Cardiac muscle cell (in vitro differentiated cells and primary cell): ENCODE measurements around the gene TARBP1. TPM values are rescaled to one million over a fixed set of nuclear protein-coding genes. Genes with fewer than 3 reads are reported as not detected.
A peak's percentile ranks its signal among the peaks of the same experiment; 100 is the strongest.

ENCODE experiments used
- DNase-seq, 2 donors: peaks; one replicate each; pipeline versions ENCODE4 v3.0.0 to v3.0.0-alpha.2; 2010 to 2017; ENCODE audit warnings: low read depth in 1 of 2, low spot score in 1 of 2
- H3K27ac ChIP-seq: fragments of 200-600 bp; sonication (generic); 2 replicates; pipeline ENCODE4 v1.5.1; 2016
- H3K27me3 ChIP-seq: fragments of 200-600 bp; sonication (generic); 2 replicates; pipeline ENCODE4 v1.6.0; 2016; ENCODE audit warnings: control low read depth
- H3K36me3 ChIP-seq: fragments of 200-600 bp; sonication (generic); 2 replicates; pipeline ENCODE4 v1.5.1; 2016; ENCODE audit warnings: control low read depth
- H3K4me1 ChIP-seq: fragments of 200-600 bp; sonication (generic); 2 replicates; pipeline ENCODE4 v1.8.1; 2017; ENCODE audit warnings: low read depth, mild to moderate bottlenecking, mixed run types
- H3K4me3 ChIP-seq: fragments of 200-600 bp; sonication (generic); 2 replicates; pipeline ENCODE4 v1.5.1; 2016; ENCODE audit warnings: mild to moderate bottlenecking
- H3K9me3 ChIP-seq: fragments of 200-600 bp; sonication (generic); 2 replicates; pipeline ENCODE4 v1.5.1; 2017; ENCODE audit warnings: low read depth, mild to moderate bottlenecking, control low read depth
- polyA plus RNA-seq: library from polyadenylated mRNA; unstranded; fragments of >200 nt; fragmentation: Nextera tagmentation; extraction: Ambion mirVana; gene quantifications from 2 replicates; pipeline ENCODE4 v1.2.1, GENCODE V29; 2016
- total RNA-seq: library from RNA; depleted of rRNA; stranded (reverse); fragments of >200 nt; gene quantifications from 2 replicates; pipeline ENCODE4 v1.2.3, GENCODE V29; 2016
- TF ChIP-seq, protein P1 (sequence below): IDR thresholded peaks from 2 replicates; pipeline ENCODE4 v1.5.1; 2012; ENCODE audit warnings: low read depth, mild to moderate bottlenecking, low read length

The TARBP1 gene
- total and polyA plus RNA-seq, 2 experiments from 2014 or later = 25.6 to 34.3 TPM

DNA sequence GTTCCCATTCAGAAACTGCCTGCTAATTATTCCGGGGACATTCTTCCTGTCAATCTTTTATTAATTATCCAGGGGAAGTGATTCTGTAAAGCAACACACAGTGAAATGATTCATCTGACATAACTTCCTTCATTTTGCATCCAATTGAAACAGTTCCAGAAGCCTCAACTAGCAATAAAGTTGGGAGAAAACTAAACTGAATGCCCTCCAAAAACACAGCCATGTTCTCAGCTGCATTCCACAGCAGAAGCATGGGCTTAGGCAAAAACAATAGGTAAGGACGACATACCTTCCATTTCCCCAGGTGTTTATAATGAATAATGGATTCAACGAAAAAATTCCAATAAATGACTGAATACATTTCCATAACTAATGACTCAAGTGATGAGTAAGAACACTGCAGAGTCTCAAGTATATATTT, 36.9 kb upstream of the TARBP1 start:
- TF ChIP-seq, protein P1, sequence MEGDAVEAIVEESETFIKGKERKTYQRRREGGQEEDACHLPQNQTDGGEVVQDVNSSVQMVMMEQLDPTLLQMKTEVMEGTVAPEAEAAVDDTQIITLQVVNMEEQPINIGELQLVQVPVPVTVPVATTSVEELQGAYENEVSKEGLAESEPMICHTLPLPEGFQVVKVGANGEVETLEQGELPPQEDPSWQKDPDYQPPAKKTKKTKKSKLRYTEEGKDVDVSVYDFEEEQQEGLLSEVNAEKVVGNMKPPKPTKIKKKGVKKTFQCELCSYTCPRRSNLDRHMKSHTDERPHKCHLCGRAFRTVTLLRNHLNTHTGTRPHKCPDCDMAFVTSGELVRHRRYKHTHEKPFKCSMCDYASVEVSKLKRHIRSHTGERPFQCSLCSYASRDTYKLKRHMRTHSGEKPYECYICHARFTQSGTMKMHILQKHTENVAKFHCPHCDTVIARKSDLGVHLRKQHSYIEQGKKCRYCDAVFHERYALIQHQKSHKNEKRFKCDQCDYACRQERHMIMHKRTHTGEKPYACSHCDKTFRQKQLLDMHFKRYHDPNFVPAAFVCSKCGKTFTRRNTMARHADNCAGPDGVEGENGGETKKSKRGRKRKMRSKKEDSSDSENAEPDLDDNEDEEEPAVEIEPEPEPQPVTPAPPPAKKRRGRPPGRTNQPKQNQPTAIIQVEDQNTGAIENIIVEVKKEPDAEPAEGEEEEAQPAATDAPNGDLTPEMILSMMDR = no peak
- no peaks in the 10 kb centered on the region for H3K36me3 ChIP-seq
- peak overlapping the region; percentile 38 for H3K27ac ChIP-seq
- H3K9me3 ChIP-seq = no peaks in the 10 kb centered on the region
- H3K4me3 ChIP-seq = no peak overlapping the region
- DNase-seq = peak in 1 of 2 donors; percentile 58
- H3K4me1 ChIP-seq = peaks cover 7% of the 10 kb centered on the region
- no peaks in the 10 kb centered on the region for H3K27me3 ChIP-seq

DNA sequence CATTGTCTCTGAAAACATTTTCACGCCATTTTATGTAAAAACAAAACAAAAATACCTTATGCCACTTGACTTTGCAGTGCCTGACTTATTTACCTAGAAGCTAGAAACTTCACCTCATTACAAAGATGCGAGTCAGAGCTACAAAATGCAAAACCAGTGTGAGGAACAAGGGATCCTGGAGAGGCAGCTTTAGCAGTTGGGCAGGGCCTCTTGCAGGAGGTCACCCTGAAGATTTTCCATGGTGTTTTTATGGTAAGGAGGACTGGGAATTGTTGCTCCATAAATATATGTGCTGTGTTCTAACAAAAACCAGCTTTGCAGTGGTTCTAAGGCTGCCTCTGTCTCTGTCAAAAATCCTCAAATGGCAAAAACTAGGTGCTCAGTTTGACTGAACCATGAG, 36.4 kb upstream of the TARBP1 start:
- Histone ChIP-seq H3K27me3 (no peaks in the 10 kb centered on the region), H3K4me1 (peaks cover 7% of the 10 kb centered on the region), H3K9me3 (no peaks in the 10 kb centered on the region), H3K36me3 (no peaks in the 10 kb centered on the region), H3K27ac (peak overlapping the region; percentile 38), H3K4me3 (no peak overlapping the region)
- no peak for DNase-seq
- TF ChIP-seq, protein P1 = no peak

DNA sequence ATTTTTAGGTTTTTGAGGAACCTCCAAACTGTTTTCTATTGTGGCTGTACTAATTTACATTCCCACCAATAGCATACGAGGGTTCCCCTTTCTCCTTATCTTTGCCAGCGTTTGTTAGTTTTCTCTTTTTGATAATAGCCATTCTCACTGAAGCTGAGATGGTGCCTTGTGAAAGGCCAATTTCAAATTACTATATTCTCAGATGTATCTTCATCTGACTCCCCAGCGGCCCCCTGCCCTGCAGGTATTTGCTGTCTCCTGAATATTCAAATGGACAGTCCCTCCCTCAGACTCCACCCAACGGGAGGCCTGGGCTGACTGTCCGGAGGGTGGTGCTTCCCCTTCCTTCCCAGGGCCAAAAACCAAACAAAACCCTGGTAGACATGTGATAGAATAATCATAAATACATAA, 33.5 kb upstream of the TARBP1 start:
- DNase-seq = no peak
- no peaks in the 10 kb centered on the region for H3K9me3 ChIP-seq
- no peak overlapping the region for H3K4me3 ChIP-seq
- H3K27ac ChIP-seq = no peak overlapping the region
- peaks cover 11% of the 10 kb centered on the region for H3K4me1 ChIP-seq
- H3K36me3 ChIP-seq = no peaks in the 10 kb centered on the region
- no peaks in the 10 kb centered on the region for H3K27me3 ChIP-seq
- TF ChIP-seq, protein P1 = no peak

DNA sequence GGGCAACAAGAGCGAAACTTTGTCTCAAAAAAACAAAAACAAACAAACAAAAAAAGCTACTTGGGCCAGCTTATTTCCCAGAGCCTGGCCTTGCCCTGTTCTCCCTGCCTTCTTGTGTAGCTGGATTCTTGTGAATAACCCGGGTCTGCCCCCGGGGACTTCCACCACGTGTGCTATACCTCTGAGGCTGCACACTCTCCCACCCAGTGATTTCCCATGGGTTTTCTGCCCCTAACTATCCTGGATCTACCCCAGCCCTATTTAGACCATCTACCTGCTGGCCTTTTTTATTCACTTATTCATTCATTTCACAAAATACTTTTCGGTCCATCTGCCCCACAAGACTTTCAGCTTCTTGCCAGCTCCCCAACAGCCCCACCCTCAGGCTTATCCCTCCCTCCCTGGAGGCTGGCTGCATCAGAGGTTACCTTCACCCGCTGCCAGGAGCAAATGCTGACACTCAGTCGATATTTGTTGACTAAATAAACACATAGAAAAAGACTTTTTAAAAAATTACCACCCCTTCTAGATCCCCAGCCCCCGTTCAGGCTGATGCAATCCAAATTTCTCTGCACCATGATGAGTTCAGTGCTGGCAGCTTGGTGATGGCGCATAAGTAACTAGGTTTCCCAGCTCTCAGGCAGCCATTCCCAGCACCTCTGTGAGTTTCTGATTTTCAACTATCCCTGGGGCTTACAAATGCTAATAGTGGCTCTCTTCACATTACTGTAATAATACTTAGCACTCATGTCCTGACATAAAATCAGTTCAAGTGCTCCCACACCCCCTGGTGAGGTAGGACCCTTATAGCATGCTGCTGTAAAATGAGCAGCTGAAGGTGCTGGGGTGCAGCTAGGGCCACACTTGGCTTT, 30.7 kb upstream of the TARBP1 start:
- TF ChIP-seq, protein P1 = no peak
- no peaks in the 10 kb centered on the region for H3K36me3 ChIP-seq
- H3K9me3 ChIP-seq = no peaks in the 10 kb centered on the region
- no peak overlapping the region for H3K4me3 ChIP-seq
- H3K4me1 ChIP-seq = peaks cover 10% of the 10 kb centered on the region
- H3K27ac ChIP-seq = no peak overlapping the region
- peak in 1 of 2 donors; percentile 40 for DNase-seq
- H3K27me3 ChIP-seq = no peaks in the 10 kb centered on the region

DNA sequence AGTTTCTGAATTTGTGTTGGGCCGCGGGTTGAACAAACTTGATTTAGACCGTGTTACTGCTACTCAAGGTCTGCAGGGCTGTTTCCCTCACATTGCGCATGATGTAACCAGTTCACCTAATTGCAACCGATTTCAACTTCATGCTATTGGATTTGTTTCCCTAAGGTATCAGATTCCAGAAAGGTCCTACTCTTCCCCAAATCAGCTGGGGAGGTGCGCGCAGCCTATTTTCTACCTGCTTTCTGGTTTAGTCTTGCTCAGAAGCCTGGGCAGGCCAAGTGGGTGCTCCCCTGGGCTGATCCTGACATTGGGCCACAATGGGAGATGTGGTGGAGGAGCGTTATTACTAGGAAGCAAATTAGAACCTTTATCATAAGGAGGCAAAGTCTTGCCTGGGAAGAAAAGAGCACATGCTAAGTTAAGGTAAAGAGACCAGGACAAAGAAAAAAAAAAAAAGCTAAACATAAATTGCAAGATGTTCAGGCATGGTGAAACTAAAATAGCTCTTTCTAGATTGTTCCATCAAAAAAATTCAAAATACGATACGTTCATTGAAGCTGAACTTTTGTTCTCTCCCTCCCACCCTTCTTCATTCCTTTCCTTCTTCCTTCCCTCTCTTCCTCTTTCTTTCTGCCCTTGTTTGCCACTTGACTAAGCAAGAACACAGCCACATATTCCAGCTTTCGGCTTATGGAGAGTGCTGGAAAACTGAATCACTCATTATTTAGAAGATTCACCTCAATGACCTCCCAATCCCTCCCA, 28.8 kb upstream of the TARBP1 start:
- no peak overlapping the region for H3K4me3 ChIP-seq
- peaks cover 10% of the 10 kb centered on the region for H3K4me1 ChIP-seq
- no peaks in the 10 kb centered on the region for H3K9me3 ChIP-seq
- TF ChIP-seq, protein P1 = no peak
- no peak for DNase-seq
- no peak overlapping the region for H3K27ac ChIP-seq
- H3K36me3 ChIP-seq = no peaks in the 10 kb centered on the region
- H3K27me3 ChIP-seq = no peaks in the 10 kb centered on the region
